Effector memory CD4-positive, alpha-beta T cell (primary cell): ENCODE measurements around the gene TEX48.

ENCODE experiments used
- DNase-seq, 3 donors: peaks; one replicate each; pipeline ENCODE4 v3.0.0-alpha.2; 2020
- H3K27ac ChIP-seq: 2 replicates; pipeline ENCODE4 v1.7.0; 2013; ENCODE audit warnings: mild to moderate bottlenecking, low read length, moderate library complexity; ENCODE audit not compliant: insufficient read depth, poor library complexity, severe bottlenecking
- H3K27me3 ChIP-seq: replicated peaks from 2 replicates; pipeline ENCODE4 v1.7.0; 2013; ENCODE audit warnings: mild to moderate bottlenecking, low read length; ENCODE audit not compliant: insufficient read depth, control insufficient read depth, poor library complexity, severe bottlenecking
- H3K36me3 ChIP-seq: 2 replicates; pipeline ENCODE4 v1.7.0; 2013; ENCODE audit warnings: mild to moderate bottlenecking, low read length, moderate library complexity; ENCODE audit not compliant: control insufficient read depth, insufficient read depth
- H3K4me1 ChIP-seq: 2 replicates; pipeline ENCODE4 v1.7.0; 2013; ENCODE audit warnings: low read length, mild to moderate bottlenecking; ENCODE audit not compliant: control insufficient read depth, insufficient read depth, poor library complexity, severe bottlenecking
- H3K4me3 ChIP-seq: 2 replicates; pipeline ENCODE4 v1.7.0; 2013; ENCODE audit warnings: low read length, low read depth, mild to moderate bottlenecking; ENCODE audit not compliant: insufficient read depth, poor library complexity, severe bottlenecking
- H3K9me3 ChIP-seq: 2 replicates; pipeline ENCODE4 v1.7.0; 2013; ENCODE audit warnings: mild to moderate bottlenecking, low read length, moderate library complexity; ENCODE audit not compliant: control insufficient read depth

The TEX48 gene

DNA sequence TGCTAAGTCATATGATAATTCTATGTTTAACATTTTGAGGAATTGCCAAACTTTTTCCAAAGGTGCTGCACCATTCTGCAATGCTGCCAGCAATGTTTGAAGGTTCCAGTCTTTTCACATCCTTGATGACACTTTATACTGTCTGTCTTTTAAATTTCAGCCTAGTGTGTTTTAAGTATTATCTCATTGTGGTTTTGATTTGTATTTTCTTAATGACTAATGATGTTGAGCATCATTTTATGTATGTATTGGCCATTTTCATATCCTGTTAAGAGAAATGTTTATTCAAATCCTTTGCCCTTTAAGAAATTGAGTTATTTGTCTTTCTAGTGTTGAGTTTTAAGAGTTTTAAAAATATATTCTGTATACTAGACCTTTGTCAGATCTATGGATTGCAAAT lies 5.0 kb upstream of the TEX48 start:
- Histone ChIP-seq H3K4me3 (no peak overlapping the region), H3K27ac (no peak overlapping the region), H3K4me1 (peaks cover 24% of the 10 kb centered on the region), H3K27me3 (no peaks in the 10 kb centered on the region), H3K9me3 (no peaks in the 10 kb centered on the region), H3K36me3 (no peaks in the 10 kb centered on the region)
- DNase-seq = no peak

DNA sequence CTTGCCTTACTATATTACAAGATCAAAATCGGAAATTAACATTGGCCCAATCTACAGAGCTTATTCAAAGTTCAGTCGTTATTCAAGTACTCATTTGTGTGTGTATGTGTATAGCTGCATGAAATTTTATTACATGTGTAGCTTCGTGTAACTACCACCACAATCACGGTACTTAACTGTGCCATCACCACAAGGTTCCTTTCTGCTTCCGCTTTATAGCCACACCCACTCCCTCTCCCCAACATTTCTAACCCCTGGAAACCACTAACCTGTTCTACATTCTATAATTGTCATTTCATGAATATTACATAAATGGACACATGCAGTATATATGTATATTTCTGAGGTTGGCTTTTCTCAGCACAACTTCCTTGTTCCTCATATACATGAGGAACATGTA lies 4.0 kb upstream of the TEX48 start:
- H3K36me3 ChIP-seq = no peaks in the 10 kb centered on the region
- no peak for DNase-seq
- no peaks in the 10 kb centered on the region for H3K9me3 ChIP-seq
- no peak overlapping the region for H3K4me3 ChIP-seq
- no peaks in the 10 kb centered on the region for H3K27me3 ChIP-seq
- H3K27ac ChIP-seq = no peak overlapping the region
- peaks cover 21% of the 10 kb centered on the region for H3K4me1 ChIP-seq

DNA sequence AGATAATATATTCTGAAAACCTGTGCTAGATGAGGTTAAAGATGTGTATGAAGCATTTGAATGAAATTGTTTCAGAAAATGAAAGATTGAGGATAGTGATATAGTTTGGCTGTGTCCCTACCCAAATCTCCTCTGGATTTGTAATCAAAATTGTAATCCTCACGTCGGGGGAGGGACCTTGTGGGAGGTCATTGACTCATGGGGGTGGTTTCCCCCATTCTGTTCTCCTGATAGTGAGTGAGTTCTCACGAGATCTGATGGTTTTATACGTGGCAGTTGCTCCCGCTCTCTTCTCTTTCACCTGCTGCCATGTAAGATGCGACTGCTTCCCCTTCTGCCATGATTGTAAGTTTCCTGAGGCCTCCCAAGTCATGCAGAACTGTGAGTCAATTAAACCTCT lies 2.0 kb upstream of the TEX48 start:
- Histone ChIP-seq H3K27ac (no peak overlapping the region), H3K9me3 (no peaks in the 10 kb centered on the region), H3K27me3 (no peaks in the 10 kb centered on the region), H3K4me1 (peaks cover 12% of the 10 kb centered on the region), H3K4me3 (no peak overlapping the region), H3K36me3 (no peaks in the 10 kb centered on the region)
- no peak for DNase-seq

- H3K27me3 ChIP-seq = no peaks in the 10 kb centered on the region
- H3K9me3 ChIP-seq = no peaks in the 10 kb centered on the region
- peaks cover 12% of the 10 kb centered on the region for H3K4me1 ChIP-seq
- DNase-seq = no peak
- no peak overlapping the region for H3K27ac ChIP-seq
- H3K4me3 ChIP-seq = no peak overlapping the region
- no peaks in the 10 kb centered on the region for H3K36me3 ChIP-seq
Observed at GRCh38 chr9:114682846-114683245, 854 bp upstream of the TEX48 start.

DNA sequence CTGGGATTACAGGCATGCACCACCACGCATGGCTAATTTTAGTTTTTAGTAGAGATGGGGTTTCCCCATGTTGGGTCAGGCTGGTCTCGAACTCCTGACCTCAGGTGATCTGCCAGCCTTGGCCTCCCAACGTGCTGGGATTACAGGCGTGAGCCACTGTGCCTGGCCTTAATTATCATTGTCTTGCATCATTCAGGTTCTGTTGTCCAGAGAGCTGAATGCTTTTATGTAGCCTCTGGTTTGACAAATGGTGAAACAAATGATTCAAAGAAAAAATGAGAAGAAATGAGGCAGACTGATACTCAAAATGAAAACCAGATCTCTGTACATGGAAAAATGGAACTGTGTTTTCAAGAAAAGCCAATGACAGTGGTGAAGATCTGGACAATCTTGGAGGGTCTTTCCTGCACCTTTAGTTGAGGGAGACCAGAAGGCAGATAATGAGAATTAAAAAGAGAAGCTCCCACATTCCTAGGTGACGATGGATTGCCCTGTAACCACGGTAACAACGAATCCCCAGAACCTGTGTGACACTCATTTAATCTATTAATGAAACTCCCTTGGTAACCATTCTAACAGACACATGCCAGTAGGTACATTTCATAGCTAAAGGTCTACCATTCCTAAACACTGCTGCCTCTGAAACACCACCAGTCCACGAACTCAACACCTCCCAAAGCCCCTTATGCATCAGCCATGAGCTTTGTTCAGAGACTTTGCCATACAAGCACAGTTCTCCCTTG lies 1.6 kb downstream of the TEX48 start:
- no peak for DNase-seq
- Histone ChIP-seq H3K9me3 (no peaks in the 10 kb centered on the region), H3K36me3 (no peaks in the 10 kb centered on the region), H3K4me3 (no peak overlapping the region), H3K27ac (no peak overlapping the region), H3K27me3 (no peaks in the 10 kb centered on the region), H3K4me1 (peaks cover 9% of the 10 kb centered on the region)

GRCh38 chr9:114678795-114679194 lies 3.2 kb downstream of the TEX48 start:
- H3K9me3 ChIP-seq = no peaks in the 10 kb centered on the region
- H3K27ac ChIP-seq = no peak overlapping the region
- H3K4me3 ChIP-seq = no peak overlapping the region
- H3K4me1 ChIP-seq = peaks cover 8% of the 10 kb centered on the region
- H3K27me3 ChIP-seq = no peaks in the 10 kb centered on the region
- no peaks in the 10 kb centered on the region for H3K36me3 ChIP-seq
- no peak for DNase-seq

DNA sequence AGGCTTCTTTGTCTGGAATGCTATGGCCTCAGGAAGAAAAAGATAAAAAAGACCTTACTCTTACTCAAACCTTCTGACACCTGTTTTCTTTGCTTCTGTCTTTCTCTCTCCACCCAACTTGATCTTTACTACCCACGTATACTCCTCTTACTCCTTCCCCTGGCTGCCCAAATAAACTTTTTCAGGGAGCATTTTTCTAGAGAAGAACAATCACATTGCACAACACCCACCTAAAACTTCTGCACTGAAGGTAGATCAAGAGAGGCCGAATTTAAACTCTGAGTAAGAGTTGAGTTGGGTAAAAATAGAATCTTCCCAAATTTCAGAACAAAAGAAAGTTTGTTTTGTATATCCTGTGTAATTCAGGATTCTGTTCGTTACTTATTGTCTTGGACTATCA lies 3.9 kb downstream of the TEX48 start:
- H3K4me3 ChIP-seq = no peak overlapping the region
- no peak for DNase-seq
- H3K27ac ChIP-seq = no peak overlapping the region
- H3K27me3 ChIP-seq = no peaks in the 10 kb centered on the region
- H3K36me3 ChIP-seq = no peaks in the 10 kb centered on the region
- no peaks in the 10 kb centered on the region for H3K9me3 ChIP-seq
- H3K4me1 ChIP-seq = peaks cover 8% of the 10 kb centered on the region

DNA sequence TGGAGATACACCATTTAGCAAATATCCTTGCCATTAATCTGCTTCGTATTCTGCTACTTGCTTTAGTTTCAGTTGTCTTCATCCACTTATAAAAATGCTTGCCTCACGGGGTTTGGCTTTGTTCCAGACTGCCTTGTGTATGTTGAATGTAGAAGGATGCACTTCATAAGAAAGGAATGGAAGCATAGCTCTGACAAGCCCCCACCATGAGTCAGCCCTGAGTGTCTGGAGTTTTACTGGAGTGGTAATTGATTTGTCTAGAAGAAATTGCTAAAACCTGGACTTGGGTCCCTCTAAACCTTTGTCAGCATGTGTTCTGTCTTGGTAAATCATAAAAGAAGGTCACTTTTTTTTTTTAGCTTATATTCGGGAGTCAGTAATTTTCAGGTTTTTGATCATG lies 4.6 kb downstream of the TEX48 start:
- Histone ChIP-seq H3K9me3 (no peaks in the 10 kb centered on the region), H3K27ac (no peak overlapping the region), H3K4me1 (peaks cover 8% of the 10 kb centered on the region), H3K4me3 (no peak overlapping the region), H3K27me3 (no peaks in the 10 kb centered on the region), H3K36me3 (no peaks in the 10 kb centered on the region)
- DNase-seq = no peak

GRCh38 chr9:114676901-114677300 lies 5.1 kb downstream of the TEX48 start:
- Histone ChIP-seq H3K4me3 (no peak overlapping the region), H3K36me3 (no peaks in the 10 kb centered on the region), H3K9me3 (no peaks in the 10 kb centered on the region), H3K27me3 (no peaks in the 10 kb centered on the region), H3K4me1 (peaks cover 6% of the 10 kb centered on the region), H3K27ac (no peak overlapping the region)
- no peak for DNase-seq

GRCh38 chr9:114674798-114675540 lies 7.0 kb downstream of the TEX48 start:
- Histone ChIP-seq H3K36me3 (no peaks in the 10 kb centered on the region), H3K9me3 (no peaks in the 10 kb centered on the region), H3K4me3 (no peak overlapping the region), H3K27me3 (no peaks in the 10 kb centered on the region), H3K27ac (no peak overlapping the region), H3K4me1 (no peaks in the 10 kb centered on the region)
- no peak for DNase-seq
